NOMO-1 treated with DMSO at 0.1 percent for 48 hours (cell line): ENCODE results near the gene FBXL17.

Experiments
- DNase-seq: peaks from one replicate; lab custom pipeline; 2025; ENCODE audit not compliant: unreplicated experiment; lab: John Stamatoyannopoulos, UW

Gene FBXL17

GRCh38 chr5:107871023-107871422 lies 510.9 kb downstream of the FBXL17 start:
- no peak for DNase-seq

GRCh38 chr5:107869438-107870115 lies 512.3 kb downstream of the FBXL17 start:
- no peak for DNase-seq

- DNase-seq = no peak
Observed at GRCh38 chr5:107868650-107869409, 513.1 kb downstream of the FBXL17 start.

GRCh38 chr5:107867266-107867665 lies 514.6 kb downstream of the FBXL17 start:
- DNase-seq = no peak

GRCh38 chr5:107864793-107865192 lies 517.1 kb downstream of the FBXL17 start:
- DNase-seq = no peak

- DNase-seq = no peak
Observed at GRCh38 chr5:107863125-107863524, 518.8 kb downstream of the FBXL17 start.

- no peak for DNase-seq
Observed at GRCh38 chr5:107861565-107861964, 520.3 kb downstream of the FBXL17 start.

GRCh38 chr5:107860044-107860443 lies 521.9 kb downstream of the FBXL17 start:
- no peak for DNase-seq

- no peak for DNase-seq
Observed at GRCh38 chr5:107858788-107859187, 523.1 kb downstream of the FBXL17 start.

- DNase-seq = no peak
Observed at GRCh38 chr5:107858324-107858723, 523.6 kb downstream of the FBXL17 start.

- no peak for DNase-seq
Observed at GRCh38 chr5:107857785-107858184, 524.1 kb downstream of the FBXL17 start.

GRCh38 chr5:107855171-107855570 lies 526.7 kb downstream of the FBXL17 start:
- DNase-seq = no peak

GRCh38 chr5:107853696-107854095 lies 528.2 kb downstream of the FBXL17 start:
- no peak for DNase-seq

GRCh38 chr5:107853031-107853430 lies 528.9 kb downstream of the FBXL17 start:
- no peak for DNase-seq

GRCh38 chr5:107849118-107849517 lies 532.8 kb downstream of the FBXL17 start:
- DNase-seq = no peak

GRCh38 chr5:107840592-107840991 lies 541.3 kb downstream of the FBXL17 start:
- no peak for DNase-seq

- DNase-seq = no peak
Observed at GRCh38 chr5:107840161-107840560, 541.7 kb downstream of the FBXL17 start.

GRCh38 chr5:107835096-107835495 lies 546.8 kb downstream of the FBXL17 start:
- DNase-seq = no peak

GRCh38 chr5:107832746-107833145 lies 549.2 kb downstream of the FBXL17 start:
- DNase-seq = no peak

- DNase-seq = no peak
Observed at GRCh38 chr5:107831612-107832395, 550.1 kb downstream of the FBXL17 start.

- DNase-seq = no peak
Observed at GRCh38 chr5:107830750-107831149, 551.1 kb downstream of the FBXL17 start.
